CD4-positive, alpha-beta T cell treated with Interleukin-10 for 1 hour (primary cell): ENCODE results near the gene LAPTM4A.

Source experiments
- DNase-seq: peaks from one replicate; pipeline ENCODE4 v3.0.0-alpha.2; 2020

Gene LAPTM4A

GRCh38 chr2:20015482-20016083 is 35.8 kb downstream of the LAPTM4A start:
- peak; percentile 52 for DNase-seq

- no peak for DNase-seq
Observed at GRCh38 chr2:20013126-20013849, 38.1 kb downstream of the LAPTM4A start.

- no peak for DNase-seq
Observed at GRCh38 chr2:20012282-20013125, 38.9 kb downstream of the LAPTM4A start, which contains the start of gene MATN3. Gene MATN3, minus strand, starts transcription at chr2:20012668. Its CDS starts 37 bp downstream, at chr2:20012631.

GRCh38 chr2:20012032-20012281 is 39.5 kb downstream of the LAPTM4A start:
- DNase-seq, result no peak

- no peak for DNase-seq
Observed at GRCh38 chr2:20011276-20012031, 40.0 kb downstream of the LAPTM4A start.

GRCh38 chr2:20008703-20009102 is 42.7 kb downstream of the LAPTM4A start:
- DNase-seq, result no peak

GRCh38 chr2:20005891-20006470 is 45.4 kb downstream of the LAPTM4A start:
- DNase-seq, result no peak

- DNase-seq, result no peak
Observed at GRCh38 chr2:20005067-20005627, 46.3 kb downstream of the LAPTM4A start.

- DNase-seq, result no peak
Observed at GRCh38 chr2:20001361-20001863, 50.0 kb downstream of the LAPTM4A start.

- no peak for DNase-seq
Observed at GRCh38 chr2:19993731-19994130, 57.7 kb downstream of the LAPTM4A start.

- no peak for DNase-seq
Observed at GRCh38 chr2:19991895-19992294, 59.5 kb downstream of the LAPTM4A start.

- DNase-seq, result no peak
Observed at GRCh38 chr2:19990416-19990728, 61.1 kb downstream of the LAPTM4A start.

- DNase-seq, result peak; percentile 92
Observed at GRCh38 chr2:19989667-19990415, 61.6 kb downstream of the LAPTM4A start, which contains the start of gene WDR35. Gene WDR35, minus strand, starts transcription at chr2:19990105. Its CDS starts 90 bp downstream, at chr2:19990015.

GRCh38 chr2:19989342-19989666 is 62.1 kb downstream of the LAPTM4A start:
- DNase-seq, result no peak

- no peak for DNase-seq
Observed at GRCh38 chr2:19988600-19988999, 62.8 kb downstream of the LAPTM4A start.

- no peak for DNase-seq
Observed at GRCh38 chr2:19987936-19988335, 63.5 kb downstream of the LAPTM4A start.
